GM19452 (cell line): ENCODE measurements around the gene BCL2L1.

ENCODE experiments used
- ATAC-seq: cut with Tn5 transposase; IDR thresholded peaks from one replicate; pipeline ENCODE4 v1.9.1; 2021; ENCODE audit not compliant: unreplicated experiment

BCL2L1 gene

DNA sequence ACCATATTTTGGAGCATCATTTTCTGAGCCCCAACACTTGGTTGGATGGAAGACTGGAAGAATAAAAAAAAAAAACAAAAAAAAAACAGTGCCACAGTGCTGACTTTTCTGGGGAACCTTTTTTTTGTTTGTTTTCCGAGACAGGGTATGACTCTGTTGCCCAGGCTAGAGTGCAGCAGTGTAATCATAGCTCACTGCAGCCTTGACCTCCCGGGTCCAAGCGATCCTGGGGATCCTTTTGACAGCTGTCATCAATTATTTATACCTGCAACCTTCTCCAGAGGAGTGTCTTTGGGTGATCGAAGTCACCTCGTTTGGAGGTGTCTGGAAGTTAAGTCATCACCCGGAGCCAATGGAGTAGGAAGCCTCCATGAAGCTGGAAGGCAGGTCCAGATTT is 8.7 kb upstream of the BCL2L1 start:
- no peak for ATAC-seq

DNA sequence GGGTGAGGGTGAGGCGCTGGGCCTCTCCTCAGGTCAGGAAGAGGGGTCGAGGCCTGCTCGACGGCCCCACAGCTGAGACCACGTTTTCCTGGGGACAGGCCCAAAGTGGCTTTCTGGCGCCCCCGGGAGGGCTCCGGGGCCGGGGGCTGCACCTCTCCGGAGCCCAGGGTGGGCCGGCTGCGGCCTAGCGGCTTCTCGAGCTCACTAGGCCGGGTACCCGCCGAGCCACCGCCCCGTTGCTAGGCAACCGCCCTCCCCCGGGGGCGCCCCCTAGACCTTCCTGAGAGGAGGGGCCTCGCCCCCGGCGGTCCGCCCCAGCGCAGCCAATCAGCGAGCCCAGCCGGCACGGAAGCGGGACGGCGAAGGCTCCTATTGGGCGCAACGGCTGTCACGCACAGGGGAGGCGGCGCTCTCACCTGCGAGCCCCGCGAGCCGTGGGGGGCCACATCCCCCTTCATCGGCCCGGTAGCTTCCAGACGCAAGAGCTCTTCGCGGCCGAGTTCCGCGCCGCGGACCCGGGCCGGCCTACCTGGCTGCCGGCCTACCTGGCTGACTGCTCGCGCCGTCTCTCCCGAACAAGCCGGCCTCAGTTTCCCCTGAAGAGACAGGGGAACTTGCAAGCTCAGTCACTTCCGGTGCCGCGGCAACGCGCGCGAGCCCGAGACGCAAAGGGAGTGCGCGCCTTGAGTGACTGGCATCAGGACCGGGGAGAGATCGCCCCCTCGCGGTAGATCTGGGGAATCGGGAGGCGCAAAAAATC is 831 bp upstream of the BCL2L1 start:
- ATAC-seq, result peak; percentile 88

DNA sequence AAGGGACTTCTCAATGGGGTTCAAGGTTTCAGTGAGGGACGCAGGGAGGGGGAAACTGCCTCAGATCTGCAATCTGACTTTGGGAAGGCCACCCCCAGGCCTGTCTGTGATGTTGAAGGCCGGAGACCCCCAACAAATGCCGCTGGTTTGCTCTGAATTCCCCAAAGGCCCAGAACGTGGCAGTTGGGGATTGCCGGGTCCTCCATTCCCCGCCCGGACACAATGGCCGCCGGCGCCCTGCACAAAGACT is 326 bp upstream of the BCL2L1 start:
- no peak for ATAC-seq

DNA sequence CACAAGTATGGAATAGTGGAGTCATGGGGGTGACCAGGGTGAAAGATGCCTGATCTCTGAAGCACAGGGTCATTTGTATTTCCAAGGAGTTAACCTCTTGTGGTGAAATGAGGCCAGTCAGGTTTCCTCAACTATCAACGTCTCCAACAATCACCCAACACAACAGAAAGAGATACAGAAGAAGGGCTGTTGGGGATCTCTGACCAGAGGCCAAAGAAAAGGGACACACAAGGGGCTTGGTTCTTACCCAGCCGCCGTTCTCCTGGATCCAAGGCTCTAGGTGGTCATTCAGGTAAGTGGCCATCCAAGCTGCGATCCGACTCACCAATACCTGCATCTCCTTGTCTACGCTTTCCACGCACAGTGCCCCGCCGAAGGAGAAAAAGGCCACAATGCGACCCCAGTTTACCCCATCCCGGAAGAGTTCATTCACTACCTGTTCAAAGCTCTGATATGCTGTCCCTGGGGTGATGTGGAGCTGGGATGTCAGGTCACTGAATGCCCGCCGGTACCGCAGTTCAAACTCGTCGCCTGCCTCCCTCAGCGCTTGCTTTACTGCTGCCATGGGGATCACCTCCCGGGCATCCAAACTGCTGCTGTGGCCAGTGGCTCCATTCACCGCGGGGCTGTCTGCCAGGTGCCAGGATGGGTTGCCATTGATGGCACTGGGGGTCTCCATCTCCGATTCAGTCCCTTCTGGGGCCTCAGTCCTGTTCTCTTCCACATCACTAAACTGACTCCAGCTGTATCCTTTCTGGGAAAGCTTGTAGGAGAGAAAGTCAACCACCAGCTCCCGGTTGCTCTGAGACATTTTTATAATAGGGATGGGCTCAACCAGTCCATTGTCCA is 1.0 kb downstream of the BCL2L1 start:
- no peak for ATAC-seq

DNA sequence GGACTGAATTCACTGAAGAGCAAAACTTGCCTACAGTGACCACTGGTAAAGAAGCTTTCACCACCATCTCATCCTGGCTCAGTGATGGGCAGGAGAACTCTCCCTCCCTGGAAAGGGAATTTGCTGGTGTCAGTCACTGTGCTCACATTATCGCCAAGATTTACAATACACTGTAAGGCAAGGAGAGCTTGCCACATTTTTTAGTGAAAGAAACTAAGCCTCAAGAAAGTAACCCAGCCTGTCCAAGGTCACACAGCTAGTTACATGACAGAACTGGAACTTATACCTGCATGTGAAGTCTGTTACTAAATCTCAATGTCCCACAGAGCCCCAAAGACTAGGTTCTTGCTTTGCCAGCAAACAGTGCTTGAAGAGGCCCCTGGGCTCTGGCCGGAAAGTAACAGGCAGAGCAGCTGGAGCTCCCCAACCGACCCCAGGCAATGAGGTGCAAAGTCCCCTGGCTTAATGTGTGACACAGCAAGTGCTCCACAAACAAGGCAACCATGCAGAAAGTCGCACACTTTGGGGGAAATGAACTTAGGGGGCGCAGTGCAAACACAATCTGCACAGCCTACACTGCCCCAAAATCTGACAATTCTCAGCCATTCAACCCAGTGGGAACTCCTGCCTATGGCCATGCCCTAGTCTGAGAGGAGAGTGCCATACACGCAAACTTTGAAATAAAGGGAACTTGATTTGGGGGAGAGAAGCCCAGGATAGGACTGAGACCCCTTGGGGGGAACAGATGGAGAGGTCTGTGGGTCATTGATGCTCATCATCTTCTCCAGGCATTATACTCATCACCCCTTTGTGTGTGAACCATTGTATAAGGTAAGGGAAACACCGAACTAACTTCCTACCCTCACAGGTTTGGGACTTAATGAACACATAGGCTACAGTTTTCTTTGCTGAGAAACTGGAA is 1.9 kb downstream of the BCL2L1 start:
- no peak for ATAC-seq

DNA sequence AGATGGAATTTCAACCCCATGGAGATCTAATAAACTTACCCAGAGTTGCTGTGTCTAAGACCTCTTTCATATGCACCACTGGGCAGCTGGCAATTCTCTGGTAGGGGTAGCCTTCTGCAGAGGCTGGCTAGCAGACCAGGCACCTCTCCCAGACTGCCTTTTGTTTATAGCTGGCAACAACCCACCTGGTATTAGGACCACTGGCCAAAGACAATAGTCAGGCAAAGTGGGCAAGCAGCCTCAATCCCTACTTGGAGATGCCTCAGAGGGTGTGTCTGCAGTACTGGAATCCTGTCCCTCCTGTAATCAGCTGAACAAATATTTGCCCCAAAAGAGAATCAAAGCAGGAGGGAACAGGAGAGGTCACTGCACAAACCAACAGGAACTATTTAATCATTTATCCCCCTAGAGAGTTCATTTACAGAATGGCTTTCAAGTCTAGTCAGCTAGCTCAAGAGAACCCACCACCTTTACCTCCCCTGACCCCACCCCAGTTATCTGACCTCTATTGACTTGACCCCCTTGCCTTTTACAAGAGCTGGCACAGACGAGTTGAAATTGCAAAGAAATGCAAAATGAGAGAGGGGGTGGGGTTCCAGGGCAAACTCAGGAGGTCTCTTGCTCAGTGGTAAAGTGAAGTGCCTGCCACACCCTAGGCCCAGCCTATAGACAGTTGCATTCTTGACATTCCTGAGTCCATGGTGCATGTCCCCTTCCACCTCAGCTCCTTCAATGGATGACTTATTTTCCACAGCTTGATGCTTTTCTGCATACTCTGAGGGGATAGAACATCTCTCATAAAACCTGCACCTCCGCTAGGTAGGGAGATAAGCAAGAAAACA is 2.8 kb downstream of the BCL2L1 start:
- ATAC-seq, result no peak

DNA sequence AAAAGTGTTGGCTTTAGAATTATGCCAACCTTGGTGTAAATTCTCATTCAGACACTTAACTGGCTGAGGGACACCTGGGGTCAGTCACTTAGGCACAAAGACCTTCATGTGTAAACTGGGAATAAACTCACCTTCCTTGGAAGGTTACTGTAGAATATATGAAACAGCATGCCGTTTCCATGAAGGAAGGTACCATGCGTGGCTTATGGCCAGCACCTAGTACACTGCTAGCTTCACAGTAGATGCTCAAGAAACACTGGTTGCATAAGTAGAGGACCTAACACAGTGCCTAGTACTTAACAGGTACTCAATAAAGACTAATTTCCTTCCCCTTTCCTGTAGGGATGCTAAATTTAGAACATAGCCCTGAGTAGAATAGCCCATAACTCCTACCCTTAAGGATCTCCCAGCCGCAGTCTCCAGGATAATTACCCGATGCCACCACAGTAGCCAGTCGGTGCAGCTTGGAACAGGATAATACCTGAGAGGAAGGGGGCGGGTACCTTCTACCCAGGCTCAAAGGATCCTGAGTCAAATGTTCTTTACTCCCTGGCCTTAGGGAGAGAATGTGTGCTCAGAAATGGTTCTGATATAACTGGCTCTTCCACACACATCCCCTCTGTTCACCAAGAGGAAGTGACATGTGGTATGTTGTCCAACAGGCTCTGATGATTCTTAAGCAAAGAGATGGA is 3.6 kb downstream of the BCL2L1 start:
- ATAC-seq, result no peak

DNA sequence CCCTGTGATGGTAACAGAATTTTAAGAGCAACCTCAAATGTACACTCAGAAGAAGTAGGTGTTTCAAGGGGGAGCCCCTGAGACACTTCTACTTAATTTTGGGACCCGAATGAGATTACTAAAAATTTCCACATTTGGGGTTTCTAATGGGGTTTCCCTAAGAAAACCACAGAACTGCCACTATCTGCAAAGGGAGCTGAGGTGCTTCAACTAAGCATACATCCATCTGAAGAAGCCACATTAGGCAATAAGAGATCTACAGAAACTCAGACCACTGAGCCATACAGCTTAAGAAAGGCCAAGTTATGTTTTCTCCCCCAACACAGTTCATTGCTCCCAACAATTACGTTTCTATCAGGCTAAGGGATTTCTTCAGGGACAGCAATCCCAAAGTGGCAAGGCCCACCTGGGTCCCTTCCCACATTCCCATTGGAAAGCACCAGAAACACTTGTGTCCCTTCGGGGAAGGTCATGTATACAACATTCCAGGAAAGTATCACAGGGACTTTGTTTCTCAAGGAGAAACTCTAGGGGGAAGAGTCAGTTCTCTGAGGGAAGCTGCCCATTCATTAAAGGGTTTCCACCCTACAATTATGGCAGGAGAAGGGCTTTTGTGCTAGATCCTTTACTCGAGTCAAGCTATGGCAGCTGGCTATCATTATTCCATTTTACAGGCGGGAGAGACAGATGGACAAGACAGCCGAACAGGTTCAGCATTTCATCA is 5.0 kb downstream of the BCL2L1 start:
- peak; percentile 49 for ATAC-seq

DNA sequence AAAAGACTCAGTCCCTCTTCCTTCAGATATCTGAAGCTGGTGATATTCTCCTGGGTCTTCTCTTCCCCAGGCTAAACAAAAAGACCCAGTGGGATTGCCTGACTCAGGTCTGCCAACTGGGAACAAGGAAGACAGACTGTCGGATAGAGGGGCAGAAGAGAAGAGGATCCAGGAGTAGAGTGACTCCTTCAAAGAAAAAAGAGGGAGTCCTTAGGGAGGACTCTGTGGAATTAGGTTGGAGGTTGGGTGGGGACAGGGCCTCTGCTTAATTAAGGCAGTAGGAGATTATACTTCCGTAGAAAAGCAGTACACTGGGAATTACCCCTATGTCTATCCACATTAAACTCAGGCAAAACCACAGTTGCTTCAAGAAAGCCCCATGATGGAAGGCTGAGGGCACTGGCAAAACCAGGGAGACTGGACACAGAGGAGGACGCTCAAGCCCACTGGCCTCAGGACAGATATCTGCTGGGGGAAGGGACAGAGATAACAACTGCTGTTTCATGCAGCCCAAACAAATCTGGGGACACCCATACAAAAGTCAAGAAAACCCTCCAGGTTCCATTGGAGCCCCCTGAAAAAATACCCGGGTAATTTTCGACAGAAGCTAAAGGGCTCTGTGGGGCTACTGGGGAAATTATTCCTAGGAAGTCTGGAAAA is 5.7 kb downstream of the BCL2L1 start:
- ATAC-seq, result no peak

DNA sequence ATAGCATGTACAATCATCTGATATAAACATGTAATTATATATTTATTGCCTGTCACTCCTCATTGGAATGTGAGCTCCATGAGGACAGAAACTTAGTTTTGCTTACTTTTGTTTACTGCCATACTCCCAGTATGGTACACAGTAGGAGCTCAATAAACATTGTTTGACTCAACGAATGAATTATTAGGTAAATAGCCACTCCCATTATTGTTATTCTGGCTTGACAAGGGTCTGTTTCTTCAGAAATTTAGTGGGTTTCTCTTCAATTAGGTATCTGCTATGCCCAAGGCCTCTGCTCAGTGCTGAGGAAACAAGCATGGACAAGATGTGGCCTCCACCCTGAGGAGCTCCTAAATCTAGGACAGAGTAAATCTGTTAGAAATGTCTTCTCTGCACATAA is 6.3 kb downstream of the BCL2L1 start:
- no peak for ATAC-seq

DNA sequence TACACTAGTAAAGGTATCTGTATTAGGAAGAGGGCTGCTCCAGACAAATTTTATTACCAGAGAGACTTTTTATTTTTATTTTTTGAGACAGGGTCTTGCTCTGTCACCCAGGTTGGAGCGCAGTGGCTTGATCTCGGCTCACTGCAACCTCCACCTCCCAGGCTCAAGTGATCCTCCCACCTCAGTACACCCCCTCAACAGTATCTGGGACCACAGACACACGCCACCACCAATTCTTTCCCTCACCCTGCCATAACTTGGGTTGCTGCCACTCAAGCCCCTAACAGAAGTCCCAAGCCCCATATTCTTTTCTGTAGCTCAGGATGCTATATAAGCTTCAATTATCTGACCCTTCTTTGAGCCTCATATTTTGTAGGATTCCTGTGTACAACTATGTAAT is 6.9 kb downstream of the BCL2L1 start:
- ATAC-seq, result no peak

DNA sequence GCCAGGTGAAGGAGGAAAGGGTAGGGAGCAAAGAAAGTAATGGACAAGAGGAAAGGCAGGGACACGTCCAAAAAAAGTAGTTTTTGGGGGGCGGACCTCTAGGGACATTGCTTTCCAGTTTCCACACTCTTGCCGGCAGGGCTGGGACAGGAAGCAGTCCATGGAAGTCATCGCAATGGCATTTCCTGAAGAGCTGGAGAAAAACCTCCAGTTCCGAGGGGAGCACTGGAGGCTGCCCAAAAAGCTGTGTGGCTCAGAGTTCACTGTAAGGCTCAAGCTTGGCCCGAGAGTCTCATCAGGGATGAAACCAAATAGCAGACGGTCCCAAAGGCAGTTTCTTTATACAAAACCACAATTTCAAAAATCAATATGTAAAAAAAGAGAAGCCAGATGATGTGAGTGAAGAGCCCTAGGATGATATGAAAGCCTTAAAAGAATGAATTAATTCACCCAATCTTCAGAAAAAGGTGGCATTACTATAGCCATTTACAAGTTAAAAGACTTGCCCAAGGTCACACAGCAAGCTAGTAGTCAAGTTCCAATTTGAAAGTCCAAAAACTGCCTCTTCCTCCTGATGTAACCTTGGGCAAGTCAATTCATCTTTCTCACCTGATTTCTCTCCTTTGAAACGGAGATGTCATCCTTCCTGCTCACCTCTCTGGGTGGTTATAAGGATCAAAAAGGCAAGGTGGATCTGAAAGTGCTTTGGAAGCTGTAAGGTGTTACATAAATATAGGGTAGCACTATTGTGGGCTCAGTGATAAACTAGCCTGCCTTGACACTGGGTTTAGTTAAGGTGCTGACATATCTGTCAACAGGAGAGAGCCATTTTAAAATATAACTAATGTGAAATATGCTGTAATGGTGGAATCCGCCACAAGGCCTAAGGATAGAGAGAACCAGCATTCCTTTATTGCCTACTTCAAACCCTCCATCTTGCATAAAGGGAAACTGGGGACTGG is 9.1 kb downstream of the BCL2L1 start:
- no peak for ATAC-seq

DNA sequence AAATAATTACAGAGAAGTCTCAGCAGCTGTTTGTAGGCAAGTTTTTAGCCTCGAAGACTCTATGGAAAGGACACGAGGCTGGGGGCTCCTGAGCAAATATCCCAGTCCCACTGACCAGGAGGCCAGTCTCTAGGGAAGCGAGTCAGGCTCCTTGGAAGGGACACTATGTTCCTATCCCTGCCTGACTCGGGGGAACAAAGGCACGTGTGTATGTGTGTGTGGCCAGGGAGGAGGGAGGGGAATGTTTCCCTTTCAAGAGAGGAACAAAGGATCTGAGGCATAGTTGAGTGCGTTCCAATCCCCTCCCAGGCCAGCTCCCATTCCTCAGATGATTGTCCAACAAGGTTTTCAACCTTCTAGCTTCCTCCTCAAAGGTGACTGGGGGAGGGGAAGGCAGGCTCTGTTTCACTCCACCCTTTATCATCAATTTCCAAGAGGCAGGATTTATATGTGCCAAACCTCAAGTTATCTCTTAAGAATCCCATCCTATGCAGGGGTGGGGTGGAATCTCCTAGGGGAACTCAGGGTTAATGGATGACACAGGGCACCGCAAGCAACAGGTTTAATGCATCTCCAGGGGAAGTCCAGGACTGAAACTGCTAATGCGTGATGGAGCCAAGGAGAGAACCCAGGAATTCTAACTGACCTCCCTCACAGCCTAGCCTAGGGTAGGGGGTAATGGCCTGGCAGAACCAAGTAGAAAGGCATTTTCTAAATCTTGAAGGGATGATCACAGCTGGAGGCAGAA is 9.9 kb downstream of the BCL2L1 start:
- ATAC-seq, result no peak

DNA sequence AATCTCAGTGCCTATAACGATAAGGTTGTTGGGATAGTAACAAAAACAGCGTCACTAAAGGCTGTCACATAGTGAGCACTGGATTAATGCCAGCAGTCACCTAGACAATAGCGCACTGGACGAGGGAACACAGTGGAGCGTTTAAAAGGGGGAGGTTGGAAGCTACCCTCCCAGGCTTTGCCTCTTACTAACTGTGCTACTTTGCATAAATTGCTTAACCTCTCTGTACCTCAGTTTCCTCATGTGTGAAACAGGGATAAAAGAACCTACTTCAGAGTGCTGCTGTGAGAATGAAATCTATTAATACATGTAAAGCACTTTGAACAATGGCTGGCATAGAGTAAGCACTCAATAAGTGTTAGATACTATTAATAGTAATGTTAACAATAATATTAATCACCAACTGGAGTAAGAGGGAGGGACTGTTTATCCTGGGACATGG is 10.5 kb downstream of the BCL2L1 start:
- no peak for ATAC-seq

DNA sequence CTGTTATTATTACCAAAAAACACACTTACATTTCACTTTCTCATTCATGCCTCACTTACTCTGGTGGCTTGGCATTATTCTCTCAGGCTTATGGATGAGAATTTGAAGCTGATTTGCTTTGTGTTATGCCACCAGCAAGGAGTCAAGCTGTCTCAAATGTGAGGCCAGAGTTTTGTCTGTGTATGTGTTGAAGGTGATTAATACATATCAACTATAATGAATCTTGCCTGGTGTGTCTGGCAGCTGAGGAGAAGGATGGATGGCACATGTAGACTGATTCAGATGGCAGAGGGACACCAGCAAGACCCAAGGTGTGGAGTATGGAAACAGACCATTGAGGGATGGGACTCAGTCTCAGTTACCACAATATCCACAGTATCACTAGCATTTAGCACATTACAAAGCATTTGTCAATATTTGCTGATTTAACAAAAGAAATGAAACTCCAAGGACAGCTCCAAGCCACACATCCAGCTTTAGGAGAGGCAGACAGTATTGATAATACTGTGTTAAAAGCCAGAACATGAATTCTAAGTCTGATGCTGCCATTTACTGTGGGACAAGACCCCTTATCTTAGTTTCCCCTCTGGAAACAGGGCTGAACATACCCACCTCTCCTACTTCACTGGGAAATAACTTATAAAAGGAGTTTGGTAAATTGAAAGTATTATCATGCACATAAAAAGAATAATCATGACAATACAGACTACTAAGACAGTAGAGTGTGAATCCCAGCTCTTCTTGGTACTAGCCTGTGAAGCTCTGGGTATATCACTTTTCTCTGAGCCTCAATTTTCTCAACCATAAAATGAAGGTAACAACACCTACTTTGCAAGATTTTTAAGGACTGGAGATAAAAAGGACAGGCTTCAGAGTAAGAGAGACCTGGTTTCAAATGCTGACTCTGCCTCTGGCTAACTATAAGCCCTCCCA is 11.2 kb downstream of the BCL2L1 start:
- no peak for ATAC-seq
